ENCODE results near the gene FKBP1B.

FKBP1B gene

GRCh38 chr2:24049485-24050021 is at the start of gene FKBP1B:
Gene FKBP1B (plus strand): TSS chr2:24049741. CDS start chr2:24049850, 109 bp downstream.
- peak within 1 kb of the TSS; percentile 64 for H3K4me3 ChIP-seq (ENCODE audit: low read length)

GRCh38 chr2:24007693-24008092 is 41.8 kb upstream of the FKBP1B start:
- H3K4me3 ChIP-seq (ENCODE audit: low read length) = no peak overlapping the region
- no peak for DNase-seq (ENCODE audit: low read depth)
- TF ChIP-seq CTCF (conservative IDR thresholded peaks at IDR 0.05; ENCODE audit: low read length) = no peak

More at GRCh38 chr2:24049485-24050021, at the start of gene FKBP1B:
- TF ChIP-seq CTCF (conservative IDR thresholded peaks at IDR 0.05; ENCODE audit: low read length) = no peak
- peak; percentile 18 for DNase-seq (ENCODE audit: low read depth)

- TF ChIP-seq CTCF (conservative IDR thresholded peaks at IDR 0.05; ENCODE audit: low read length) = no peak
- DNase-seq (ENCODE audit: low read depth) = no peak
- no peak overlapping the region for H3K4me3 ChIP-seq (ENCODE audit: low read length)
Observed at GRCh38 chr2:24008672-24009366, 40.7 kb upstream of the FKBP1B start.

GRCh38 chr2:24009367-24009679 is 40.2 kb upstream of the FKBP1B start:
- TF ChIP-seq CTCF (conservative IDR thresholded peaks at IDR 0.05; ENCODE audit: low read length) = no peak
- no peak for DNase-seq (ENCODE audit: low read depth)
- no peak overlapping the region; the same call in 1 of the 2 replicates for H3K4me3 ChIP-seq (ENCODE audit: low read length)

GRCh38 chr2:24009680-24010476 is 39.7 kb upstream of the FKBP1B start, which contains the start of gene MFSD2B:
Gene MFSD2B (plus strand): TSS chr2:24010085. CDS start chr2:24010097, 12 bp downstream.
- DNase-seq (ENCODE audit: low read depth) = peak; percentile 15
- no peak for TF ChIP-seq CTCF (conservative IDR thresholded peaks at IDR 0.05; ENCODE audit: low read length)
- H3K4me3 ChIP-seq (ENCODE audit: low read length) = peak within 1 kb of the TSS; percentile 54

GRCh38 chr2:24010477-24011249 is 38.9 kb upstream of the FKBP1B start:
- no peak for DNase-seq (ENCODE audit: low read depth)
- TF ChIP-seq CTCF (conservative IDR thresholded peaks at IDR 0.05; ENCODE audit: low read length) = no peak
- peak overlapping the region; percentile 54 for H3K4me3 ChIP-seq (ENCODE audit: low read length)

Measured in AG10803 (cell line).